Measurements from ENCODE around the gene GOLGA2. TPM values are rescaled to one million over a fixed set of nuclear protein-coding genes. Genes with fewer than 3 reads are reported as not detected.

GOLGA2 gene
- total RNA-seq, 1 donor from 2014 or later, result 105 TPM

DNA sequence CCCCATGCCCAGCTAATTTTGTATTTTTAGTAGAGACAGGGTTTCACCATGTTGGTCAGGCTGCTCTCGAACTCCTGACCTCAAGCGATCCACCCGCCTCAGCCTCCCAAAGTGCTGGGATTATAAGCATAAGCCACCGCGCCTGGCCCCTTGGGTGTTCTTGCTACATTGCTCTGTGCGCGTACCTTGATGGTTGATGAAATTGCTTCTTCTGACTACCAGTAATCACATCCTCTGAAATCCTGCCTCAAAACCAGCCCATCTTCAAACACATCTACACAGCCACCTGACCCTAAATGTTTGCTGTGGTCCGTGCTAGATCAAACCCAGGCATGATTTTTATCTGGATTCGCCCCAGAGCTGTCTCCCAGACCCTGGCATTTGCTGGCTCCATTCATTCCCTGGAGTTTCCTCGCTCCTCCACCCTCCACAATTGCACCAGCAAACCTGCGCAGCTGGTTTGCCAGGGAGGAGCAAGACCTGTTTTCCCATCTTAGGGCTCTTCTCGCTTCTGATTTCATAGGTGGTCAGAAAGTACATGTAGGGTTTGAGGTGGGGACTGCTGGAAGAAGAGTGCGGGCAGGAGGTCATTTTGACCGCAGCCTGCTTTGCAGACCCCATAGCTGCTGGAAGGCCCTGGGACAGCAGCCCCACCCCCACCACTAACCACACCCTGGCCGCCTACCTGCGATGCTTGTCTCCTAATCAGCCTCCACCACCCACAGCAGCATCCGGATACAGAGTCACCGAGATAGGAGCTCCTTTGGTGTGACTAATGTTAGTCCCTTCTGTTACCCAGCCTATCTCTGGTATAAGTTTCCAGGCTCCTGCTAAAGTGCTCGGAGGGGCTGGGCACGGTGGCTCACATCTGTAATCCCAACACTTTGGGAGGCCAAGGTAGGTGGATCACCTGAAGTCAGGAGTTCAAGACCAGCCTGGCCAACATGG is 23.0 kb upstream of the GOLGA2 start:
- DNase-seq (ENCODE audit: low read depth), result no peak

DNA sequence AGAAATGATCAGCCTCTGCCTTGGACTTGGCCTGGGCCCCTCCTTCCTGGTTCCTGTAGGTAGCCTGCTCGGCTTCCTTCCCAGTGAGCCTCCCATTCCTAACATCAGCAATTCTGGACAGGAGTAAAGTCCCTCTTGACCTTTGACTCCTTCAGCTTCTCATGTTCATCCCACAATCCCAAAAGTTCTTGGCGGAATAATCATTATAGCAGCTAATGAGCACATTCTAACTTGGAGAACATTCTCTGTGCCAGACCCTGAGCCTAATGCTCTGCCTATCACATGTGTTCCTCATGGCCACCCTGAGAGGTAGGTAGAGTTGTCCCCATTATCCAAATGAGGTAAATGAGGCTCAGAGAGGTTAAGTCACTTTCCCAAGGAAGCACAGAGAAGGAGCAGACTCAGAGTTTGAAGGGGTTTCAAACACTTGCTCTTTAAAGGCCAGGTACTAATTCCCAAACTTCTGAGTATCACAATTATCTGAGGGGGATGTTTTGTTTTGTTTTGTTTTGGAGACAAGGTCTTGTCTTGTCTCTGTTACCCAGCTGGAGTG is 21.5 kb upstream of the GOLGA2 start:
- no peak overlapping the region for H2AFZ ChIP-seq (ENCODE audit: low read depth, low read length)
- TF ChIP-seq EZH2 (IDR thresholded peaks at IDR 0.05; ENCODE audit: insufficient read depth, low read length), result no peak
- no peak for TF ChIP-seq CTCF (IDR thresholded peaks at IDR 0.05; ENCODE audit: insufficient read depth, low read depth, low read length)
- Mint-ChIP-seq H3K9me3 (ENCODE audit: unreplicated experiment) (no peaks in the 10 kb centered on the region), H3K4me3 (ENCODE audit: unreplicated experiment) (no peak overlapping the region), H3K36me3 (ENCODE audit: low read depth, unreplicated experiment) (peaks cover 4% of the 10 kb centered on the region), H3K27ac (ENCODE audit: unreplicated experiment) (no peak overlapping the region), H3K27me3 (ENCODE audit: low read depth, unreplicated experiment) (no peaks in the 10 kb centered on the region), H3K4me1 (ENCODE audit: low read depth, unreplicated experiment) (peaks cover 3% of the 10 kb centered on the region)
- FAIRE-seq, result no peak
- no peaks in the 10 kb centered on the region for H3K79me2 ChIP-seq (ENCODE audit: insufficient read depth, low read length)
- peaks cover 8% of the 10 kb centered on the region for H3K4me1 ChIP-seq (ENCODE audit: insufficient read depth, low read length)
- H3K4me2 ChIP-seq (ENCODE audit: low read length), result no peak overlapping the region
- no peaks in the 10 kb centered on the region for H3K36me3 ChIP-seq (ENCODE audit: insufficient read depth, low read length)
- no peak for DNase-seq (ENCODE audit: low read depth)
- H4K20me1 ChIP-seq (ENCODE audit: insufficient read depth, low read length), result no peaks in the 10 kb centered on the region
- no peak overlapping the region for H3K9ac ChIP-seq (ENCODE audit: low read length)
- no peaks in the 10 kb centered on the region for H3K27me3 ChIP-seq (ENCODE audit: insufficient read depth, low read length)
- H3K27ac ChIP-seq (ENCODE audit: low read depth, low read length), result no peak overlapping the region
- no peak overlapping the region for H3K4me3 ChIP-seq (ENCODE audit: insufficient read depth, low read depth, low read length)
- no peaks in the 10 kb centered on the region for H3K9me3 ChIP-seq (ENCODE audit: insufficient read depth, low read depth, low read length)

More for the DNA sequence above, 23.0 kb upstream of the GOLGA2 start:
- Histone ChIP-seq H3K79me2 (ENCODE audit: insufficient read depth, low read length) (no peaks in the 10 kb centered on the region), H3K4me1 (ENCODE audit: insufficient read depth, low read length) (peaks cover 8% of the 10 kb centered on the region), H4K20me1 (ENCODE audit: insufficient read depth, low read length) (no peaks in the 10 kb centered on the region), H3K27me3 (ENCODE audit: insufficient read depth, low read length) (no peaks in the 10 kb centered on the region), H3K9ac (ENCODE audit: low read length) (no peak overlapping the region), H3K9me3 (ENCODE audit: insufficient read depth, low read depth, low read length) (no peaks in the 10 kb centered on the region), H2AFZ (ENCODE audit: low read depth, low read length) (no peak overlapping the region), H3K27ac (ENCODE audit: low read depth, low read length) (no peak overlapping the region), H3K36me3 (ENCODE audit: insufficient read depth, low read length) (no peaks in the 10 kb centered on the region), H3K4me3 (ENCODE audit: insufficient read depth, low read depth, low read length) (no peak overlapping the region), H3K4me2 (ENCODE audit: low read length) (no peak overlapping the region)
- Mint-ChIP-seq H3K36me3 (ENCODE audit: low read depth, unreplicated experiment) (no peaks in the 10 kb centered on the region), H3K4me1 (ENCODE audit: low read depth, unreplicated experiment) (peaks cover 3% of the 10 kb centered on the region), H3K27me3 (ENCODE audit: low read depth, unreplicated experiment) (no peaks in the 10 kb centered on the region), H3K4me3 (ENCODE audit: unreplicated experiment) (no peak overlapping the region), H3K27ac (ENCODE audit: unreplicated experiment) (no peak overlapping the region), H3K9me3 (ENCODE audit: unreplicated experiment) (no peaks in the 10 kb centered on the region)
- TF ChIP-seq CTCF (IDR thresholded peaks at IDR 0.05; ENCODE audit: insufficient read depth, low read depth, low read length), result no peak
- no peak for TF ChIP-seq EZH2 (IDR thresholded peaks at IDR 0.05; ENCODE audit: insufficient read depth, low read length)
- FAIRE-seq, result no peak
